HUES48 (cell line): ENCODE measurements around the gene CMSS1.

Experiments
- H3K27ac ChIP-seq: one replicate; pipeline ENCODE4 v1.7.0; 2013; ENCODE audit warnings: low read depth, low read length, inconsistent platforms
- H3K27me3 ChIP-seq: 2 replicates; pipeline ENCODE4 v1.6.1; 2013; ENCODE audit warnings: mild to moderate bottlenecking, low read length; ENCODE audit not compliant: control insufficient read depth, insufficient read depth
- H3K36me3 ChIP-seq: 2 replicates; pipeline ENCODE4 v1.6.1; 2013; ENCODE audit warnings: low read length; ENCODE audit not compliant: control insufficient read depth, insufficient read depth
- H3K4me1 ChIP-seq: 2 replicates; pipeline ENCODE4 v1.6.1; 2013; ENCODE audit warnings: mild to moderate bottlenecking, low read length; ENCODE audit not compliant: control insufficient read depth, insufficient read depth
- H3K4me3 ChIP-seq: 2 replicates; pipeline ENCODE4 v1.5.1; 2013; ENCODE audit warnings: mild to moderate bottlenecking, low read depth, low read length
- H3K9ac ChIP-seq: 2 replicates; pipeline ENCODE4 v1.6.1; 2013; ENCODE audit warnings: mild to moderate bottlenecking, low read depth, low read length, moderate library complexity
- H3K9me3 ChIP-seq: 2 replicates; pipeline ENCODE4 v1.6.1; 2013; ENCODE audit warnings: low read length; ENCODE audit not compliant: control insufficient read depth, insufficient read depth

The CMSS1 gene

DNA sequence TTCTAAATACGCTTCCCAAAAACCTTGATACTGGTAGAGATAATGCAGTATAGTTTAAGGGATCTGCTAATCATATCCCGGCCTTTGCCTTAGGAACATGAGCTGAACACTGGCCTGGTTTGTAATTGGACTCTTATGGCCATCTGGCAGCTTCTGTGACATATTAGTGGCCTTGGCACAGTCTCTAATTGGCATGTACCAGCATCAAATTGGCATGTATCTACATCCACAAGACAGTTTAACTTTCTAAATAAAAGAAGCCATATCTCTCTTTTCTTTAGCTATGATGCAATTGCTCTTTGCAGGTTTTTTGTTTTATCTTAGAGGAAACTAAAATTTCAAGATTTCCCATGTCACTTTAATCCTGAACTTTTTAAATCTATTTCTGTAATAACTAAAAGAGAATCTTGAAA is 341.3 kb downstream of the CMSS1 start:
- Histone ChIP-seq H3K27me3 (no peaks in the 10 kb centered on the region), H3K9me3 (peaks cover 9% of the 10 kb centered on the region; the same call in 1 of the 2 replicates), H3K36me3 (no peaks in the 10 kb centered on the region), H3K27ac (no peak overlapping the region), H3K4me1 (no peaks in the 10 kb centered on the region), H3K4me3 (no peak overlapping the region), H3K9ac (no peak overlapping the region)

DNA sequence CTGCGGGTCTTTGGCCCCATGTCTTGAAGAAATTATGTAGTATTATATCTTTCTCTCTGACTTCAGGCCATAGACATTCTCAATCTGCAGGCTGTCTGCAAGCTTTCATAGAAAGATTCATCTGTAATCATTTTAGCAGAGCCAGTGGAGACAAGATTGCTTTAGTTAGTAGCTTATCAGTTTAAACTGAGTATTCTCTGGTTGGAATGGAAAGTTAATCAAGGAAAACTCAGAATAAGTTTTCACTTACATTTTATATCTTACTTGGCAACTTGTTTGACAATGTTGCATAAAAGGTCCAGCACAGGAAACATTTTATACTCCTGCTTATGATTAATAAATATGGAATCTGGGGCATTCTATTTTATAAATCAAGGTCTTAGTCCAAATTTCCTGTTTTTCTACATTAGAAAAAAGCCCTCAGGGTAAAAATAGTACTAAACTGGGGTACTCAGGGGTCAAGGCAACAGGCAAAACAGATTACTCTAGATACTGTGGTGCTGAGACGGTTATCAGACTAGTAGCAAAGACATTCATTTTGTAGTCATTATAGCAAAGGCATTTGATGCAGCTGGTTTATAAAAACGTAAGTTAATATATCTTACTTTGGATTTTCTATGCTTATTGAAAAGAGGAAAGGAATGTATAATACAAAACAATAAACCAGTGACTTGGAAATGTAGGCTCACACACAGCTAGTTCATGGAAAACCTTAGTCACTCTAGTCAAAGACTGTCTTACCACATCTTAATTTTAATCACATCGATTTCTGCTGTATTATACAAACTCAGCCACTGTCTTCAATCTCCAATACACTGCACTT is 341.9 kb downstream of the CMSS1 start:
- no peak overlapping the region for H3K4me3 ChIP-seq
- H3K9ac ChIP-seq, result no peak overlapping the region
- peaks cover 9% of the 10 kb centered on the region; the same call in 1 of the 2 replicates for H3K9me3 ChIP-seq
- no peak overlapping the region for H3K27ac ChIP-seq
- no peaks in the 10 kb centered on the region for H3K27me3 ChIP-seq
- no peaks in the 10 kb centered on the region for H3K36me3 ChIP-seq
- no peaks in the 10 kb centered on the region for H3K4me1 ChIP-seq

DNA sequence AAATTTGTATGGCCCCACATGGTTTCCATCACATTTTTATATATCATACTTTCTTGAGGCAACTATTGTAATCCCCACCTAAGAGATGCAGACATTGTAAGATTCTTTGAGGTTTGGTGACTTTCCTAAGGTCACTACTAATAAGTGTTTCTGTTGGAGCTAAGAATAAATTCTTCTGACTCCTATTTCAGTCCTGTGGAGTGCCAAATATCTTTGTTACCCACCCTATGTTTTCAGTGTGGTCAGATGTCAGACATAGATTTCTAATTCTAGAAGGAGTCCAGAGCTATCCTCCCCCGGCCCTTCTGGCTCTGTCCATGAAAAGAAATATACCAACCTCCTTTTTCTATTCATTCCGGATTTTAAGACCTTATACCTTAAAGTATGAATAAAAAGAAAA is 342.9 kb downstream of the CMSS1 start:
- no peak overlapping the region for H3K4me3 ChIP-seq
- peaks cover 5% of the 10 kb centered on the region; the same call in 1 of the 2 replicates for H3K9me3 ChIP-seq
- H3K4me1 ChIP-seq, result no peaks in the 10 kb centered on the region
- no peaks in the 10 kb centered on the region for H3K27me3 ChIP-seq
- H3K36me3 ChIP-seq, result no peaks in the 10 kb centered on the region
- no peak overlapping the region for H3K27ac ChIP-seq
- H3K9ac ChIP-seq, result no peak overlapping the region

DNA sequence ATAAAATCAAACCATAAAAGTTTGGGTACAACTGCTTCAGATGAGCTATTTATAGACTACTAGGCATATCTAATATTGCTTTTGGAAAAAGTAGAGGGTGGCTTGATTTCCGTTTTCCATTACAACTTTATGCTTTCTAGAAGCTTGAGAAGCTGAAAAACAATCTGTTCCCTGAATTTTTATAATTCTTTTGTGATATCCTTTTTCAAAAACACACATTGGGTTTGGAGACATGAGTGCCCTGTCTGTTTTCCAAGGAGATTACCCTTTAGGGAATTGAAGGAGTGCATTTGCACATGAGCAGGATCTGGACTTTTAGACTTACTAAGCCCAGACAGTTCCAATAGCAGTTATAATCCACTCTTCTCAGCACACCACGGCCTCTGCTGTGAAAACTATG is 346.1 kb downstream of the CMSS1 start:
- no peaks in the 10 kb centered on the region for H3K36me3 ChIP-seq
- no peak overlapping the region for H3K27ac ChIP-seq
- H3K4me3 ChIP-seq, result no peak overlapping the region

DNA sequence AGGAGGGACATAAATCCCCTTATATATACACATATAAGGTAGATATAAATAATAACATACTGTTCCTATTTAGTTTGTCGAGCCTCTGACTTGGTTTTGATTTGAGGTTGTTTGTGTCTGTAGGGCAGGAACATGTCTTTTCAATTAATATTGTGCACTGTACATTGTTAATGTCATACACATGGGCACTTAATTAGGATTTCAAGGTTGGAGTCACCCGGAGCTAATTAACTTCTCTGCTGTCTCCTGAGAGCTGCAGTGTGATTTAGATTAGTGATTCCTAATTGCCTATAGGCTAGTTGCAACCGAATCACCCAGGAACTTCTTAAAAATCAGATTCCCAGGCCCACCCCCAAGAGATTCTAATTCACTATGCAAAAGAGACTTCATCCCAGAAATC is 347.1 kb downstream of the CMSS1 start:
- Histone ChIP-seq H3K4me3 (no peak overlapping the region), H3K27ac (no peak overlapping the region), H3K4me1 (no peaks in the 10 kb centered on the region), H3K9me3 (no peaks in the 10 kb centered on the region), H3K36me3 (no peaks in the 10 kb centered on the region), H3K9ac (no peak overlapping the region), H3K27me3 (no peaks in the 10 kb centered on the region)

More for the DNA sequence above, 346.1 kb downstream of the CMSS1 start:
- no peaks in the 10 kb centered on the region for H3K9me3 ChIP-seq
- no peak overlapping the region for H3K9ac ChIP-seq
- no peaks in the 10 kb centered on the region for H3K27me3 ChIP-seq
- no peaks in the 10 kb centered on the region for H3K4me1 ChIP-seq

DNA sequence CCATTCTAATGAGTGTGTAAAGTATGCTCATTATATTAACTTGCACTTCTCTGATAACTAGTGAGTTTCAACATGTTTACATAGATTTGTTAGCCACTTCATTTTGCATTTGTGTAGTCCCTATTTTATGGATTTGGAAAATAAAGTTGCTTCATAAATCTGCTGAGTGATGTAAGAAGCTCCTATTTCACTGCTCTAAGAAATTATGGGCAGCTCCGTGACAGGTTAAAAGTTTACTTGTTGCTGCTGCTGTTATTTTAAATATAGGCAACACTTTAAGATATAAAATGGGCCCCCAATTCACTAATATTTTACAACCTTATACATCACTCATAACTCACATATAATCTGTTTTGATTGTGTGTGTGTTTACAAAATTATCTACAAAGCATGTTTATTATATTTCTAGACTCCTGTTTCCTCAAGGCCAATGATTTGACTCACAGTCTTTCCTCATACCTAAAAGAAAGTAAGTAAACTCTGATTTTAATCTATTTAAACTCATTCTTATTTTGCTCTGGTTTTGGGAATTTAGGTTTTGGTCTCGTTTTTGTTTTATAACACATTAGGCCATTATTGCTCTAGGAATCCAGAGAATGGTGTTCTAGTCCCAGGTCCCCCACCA is 348.4 kb downstream of the CMSS1 start:
- H3K4me1 ChIP-seq, result no peaks in the 10 kb centered on the region
- no peak overlapping the region for H3K27ac ChIP-seq
- no peaks in the 10 kb centered on the region for H3K9me3 ChIP-seq
- H3K9ac ChIP-seq, result no peak overlapping the region
- H3K27me3 ChIP-seq, result no peaks in the 10 kb centered on the region
- H3K36me3 ChIP-seq, result no peaks in the 10 kb centered on the region
- H3K4me3 ChIP-seq, result no peak overlapping the region

DNA sequence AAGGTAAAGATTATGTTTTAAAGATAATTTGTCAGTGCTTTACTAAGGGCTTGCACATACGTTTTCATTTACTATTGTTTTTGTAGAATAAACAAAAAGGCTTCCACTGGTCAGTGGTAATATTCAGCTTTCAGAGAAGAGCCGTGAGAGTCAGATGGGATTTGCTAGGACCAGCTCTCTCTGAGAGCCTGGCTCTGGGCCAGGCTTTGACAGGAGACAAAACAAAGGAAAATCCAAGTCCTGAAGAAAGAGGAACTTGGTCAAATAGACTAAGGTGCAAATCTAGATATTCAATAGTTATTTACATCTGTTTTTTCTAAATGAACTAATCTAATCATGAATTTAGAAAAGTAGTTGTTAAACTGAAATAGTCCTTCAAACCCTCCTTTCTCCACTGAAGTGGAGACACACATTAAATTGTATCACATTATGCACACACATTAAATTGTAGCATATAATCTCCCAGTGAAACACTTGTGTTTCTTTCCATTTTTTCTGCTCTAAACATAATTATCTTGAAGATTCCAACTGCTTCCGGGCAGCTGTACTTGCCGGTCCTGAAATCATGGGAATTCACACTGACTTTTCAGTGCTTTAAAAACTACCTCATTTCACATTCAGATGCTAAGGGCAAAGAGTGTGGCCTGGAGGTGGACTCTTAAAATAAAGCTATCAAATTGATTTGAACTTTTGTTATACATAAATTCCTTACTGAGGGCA is 351.7 kb downstream of the CMSS1 start:
- Histone ChIP-seq H3K9me3 (no peaks in the 10 kb centered on the region), H3K27ac (no peak overlapping the region)

DNA sequence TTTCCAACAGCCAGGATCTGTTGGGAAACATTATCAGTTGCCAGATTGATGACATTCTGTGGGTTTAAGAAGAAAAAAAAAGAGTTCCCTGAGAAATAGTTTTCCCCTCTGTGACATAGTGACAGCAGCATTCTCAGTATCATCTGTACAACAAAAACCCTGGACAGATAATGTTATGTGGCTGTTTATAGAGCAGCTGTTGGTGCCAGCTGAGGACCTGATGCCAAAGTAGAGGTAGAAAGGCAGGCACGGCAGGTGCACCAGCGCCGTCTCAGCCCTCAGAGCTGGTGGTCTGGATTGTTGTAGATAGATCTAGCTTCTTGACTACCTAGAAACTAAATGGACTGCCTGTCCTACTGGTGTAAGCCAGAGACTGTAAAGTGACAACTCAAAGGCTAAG is 352.8 kb downstream of the CMSS1 start:
- H3K27me3 ChIP-seq, result no peaks in the 10 kb centered on the region
- H3K4me1 ChIP-seq, result peaks cover 6% of the 10 kb centered on the region; the same call in 1 of the 2 replicates
- H3K4me3 ChIP-seq, result no peak overlapping the region
- H3K36me3 ChIP-seq, result peaks cover 15% of the 10 kb centered on the region
- H3K9ac ChIP-seq, result no peak overlapping the region
- H3K9me3 ChIP-seq, result no peaks in the 10 kb centered on the region
- H3K27ac ChIP-seq, result no peak overlapping the region

More for the DNA sequence above, 351.7 kb downstream of the CMSS1 start:
- peaks cover 15% of the 10 kb centered on the region; the same call in 1 of the 2 replicates for H3K36me3 ChIP-seq
- H3K9ac ChIP-seq, result no peak overlapping the region
- peaks cover 3% of the 10 kb centered on the region; the same call in 1 of the 2 replicates for H3K4me1 ChIP-seq
- H3K27me3 ChIP-seq, result no peaks in the 10 kb centered on the region
- no peak overlapping the region for H3K4me3 ChIP-seq

DNA sequence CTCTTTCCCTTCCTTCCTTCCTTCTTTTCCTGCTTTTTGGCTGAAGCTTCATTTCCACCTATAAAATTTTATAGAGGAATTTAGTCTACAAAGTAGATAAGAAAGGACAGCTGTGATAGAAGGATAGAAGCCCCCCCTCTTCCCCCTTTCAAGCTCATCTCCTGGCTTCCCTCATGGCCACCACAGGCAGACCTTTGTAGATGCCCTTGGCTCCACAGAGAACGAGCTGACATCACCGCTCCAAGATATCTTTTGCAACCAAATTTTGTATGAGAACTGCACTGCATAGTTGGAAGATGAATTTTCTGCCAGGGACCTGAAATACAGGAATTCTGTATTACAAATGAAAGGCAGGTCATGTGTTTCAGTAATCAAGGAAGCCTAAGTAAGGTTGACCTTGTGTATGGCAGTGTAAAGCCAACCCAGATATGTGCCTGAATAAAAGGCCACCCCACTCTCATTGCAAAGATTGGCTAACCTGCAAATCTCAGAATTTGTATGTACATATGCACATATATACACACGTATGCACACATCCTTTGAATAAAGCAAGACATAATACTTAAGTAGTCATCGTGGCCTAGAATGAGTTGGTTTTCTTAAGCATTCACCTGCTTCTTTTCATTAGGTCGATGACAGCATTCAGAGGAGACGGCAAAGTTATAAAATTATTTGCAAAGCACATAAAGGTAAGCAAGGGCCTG is 353.7 kb downstream of the CMSS1 start:
- Histone ChIP-seq H3K27ac (no peak overlapping the region), H3K36me3 (peaks cover 15% of the 10 kb centered on the region), H3K4me1 (peaks cover 6% of the 10 kb centered on the region; the same call in 1 of the 2 replicates), H3K9ac (no peak overlapping the region), H3K27me3 (no peaks in the 10 kb centered on the region), H3K9me3 (no peaks in the 10 kb centered on the region), H3K4me3 (no peak overlapping the region)

DNA sequence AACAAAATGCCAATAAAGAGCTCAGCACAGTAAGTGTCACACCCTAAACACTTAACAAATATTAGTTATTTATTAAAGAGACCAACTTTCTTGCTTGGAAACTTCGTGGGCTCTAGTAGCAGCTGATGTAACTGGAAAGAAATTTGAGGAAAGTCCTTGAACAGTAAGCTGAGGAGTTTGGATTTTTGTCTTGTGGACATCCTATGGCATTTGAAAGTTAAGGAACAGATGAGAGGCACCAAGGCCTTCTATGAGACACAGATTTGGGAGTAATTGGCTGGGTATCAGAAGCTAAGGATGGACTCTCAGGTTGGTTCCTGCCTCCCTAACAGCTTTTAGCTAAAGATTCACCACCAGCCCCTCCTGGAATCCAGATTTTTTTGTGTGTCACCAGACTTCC is 356.3 kb downstream of the CMSS1 start:
- H3K9ac ChIP-seq, result no peak overlapping the region
- H3K9me3 ChIP-seq, result 0 out of 2 replicates have a peak, but pooled peaks cover 3% of the 10 kb centered on the region
- H3K4me1 ChIP-seq, result peaks cover 6% of the 10 kb centered on the region; the same call in 1 of the 2 replicates
- H3K36me3 ChIP-seq, result peaks cover 37% of the 10 kb centered on the region
- no peak overlapping the region for H3K4me3 ChIP-seq
- no peak overlapping the region for H3K27ac ChIP-seq
- H3K27me3 ChIP-seq, result no peaks in the 10 kb centered on the region
